RWPE2 (cell line): ENCODE measurements around the gene NID1.
"Not testable (repeated sequence)": the region's sequence is repeated elsewhere in the genome, so short reads cannot be mapped to it uniquely, and the experiment has no call there.

ENCODE experiments used
- ATAC-seq: fragments of 200-7000 bp; cut with Tn5 transposase; 3 replicates; pipeline ENCODE4 v1.9.1; 2021; ENCODE audit warnings: low read depth
- DNase-seq: peaks from one replicate; pipeline ENCODE4 v3.0.0-alpha.2; 2020; ENCODE audit warnings: low spot score
- H3K27ac ChIP-seq: fragments of 450-650 bp; 2 replicates; pipeline ENCODE4 v1.5.1; 2017; ENCODE audit warnings: mild to moderate bottlenecking; ENCODE audit not compliant: poor library complexity, severe bottlenecking
- H3K27me3 ChIP-seq: fragments of 250-450 bp; sonication (Bioruptor Pico); 2 replicates; pipeline ENCODE4 v1.5.1; 2021; ENCODE audit warnings: mild to moderate bottlenecking, moderate library complexity; ENCODE audit not compliant: insufficient read depth, poor library complexity, severe bottlenecking
- H3K36me3 ChIP-seq: fragments of 250-450 bp; sonication (Bioruptor Pico); 2 replicates; pipeline ENCODE4 v1.5.1; 2020; ENCODE audit warnings: low read depth, mild to moderate bottlenecking, moderate library complexity
- H3K4me1 ChIP-seq: fragments of 250-450 bp; sonication (Bioruptor Pico); 2 replicates; pipeline ENCODE4 v1.5.1; 2021; ENCODE audit warnings: mild to moderate bottlenecking, moderate library complexity; ENCODE audit not compliant: insufficient read depth, poor library complexity, severe bottlenecking
- H3K4me3 ChIP-seq: fragments of 250-450 bp; sonication (Bioruptor Pico); 2 replicates; pipeline ENCODE4 v1.5.1; 2021; ENCODE audit warnings: mild to moderate bottlenecking, moderate library complexity; ENCODE audit not compliant: severe bottlenecking
- H3K9me3 ChIP-seq: fragments of 250-450 bp; sonication (Bioruptor Pico); 2 replicates; pipeline ENCODE4 v1.5.1; 2021; ENCODE audit warnings: mild to moderate bottlenecking, moderate library complexity; ENCODE audit not compliant: severe bottlenecking
- CTCF ChIP-seq: fragments of 450-650 bp; IDR thresholded peaks from one replicate; pipeline ENCODE4 v1.5.1; 2017; ENCODE audit warnings: mild to moderate bottlenecking, moderate library complexity; ENCODE audit not compliant: poor library complexity, severe bottlenecking

NID1 gene

GRCh38 chr1:236078993-236079392 lies 14.1 kb upstream of the NID1 start:
- DNase-seq, result no peak
- no peak overlapping the region for H3K27ac ChIP-seq
- H3K4me3 ChIP-seq, result no peak overlapping the region
- no peak for ATAC-seq
- H3K27me3 ChIP-seq, result no peaks in the 10 kb centered on the region
- H3K36me3 ChIP-seq, result no peaks in the 10 kb centered on the region
- peaks cover 2% of the 10 kb centered on the region for H3K4me1 ChIP-seq
- H3K9me3 ChIP-seq, result no peaks in the 10 kb centered on the region
- TF ChIP-seq CTCF, result no peak

GRCh38 chr1:236078077-236078476 lies 13.2 kb upstream of the NID1 start:
- DNase-seq, H3K9me3 ChIP-seq, H3K27ac ChIP-seq, H3K36me3 ChIP-seq, H3K4me3 ChIP-seq, H3K27me3 ChIP-seq, ATAC-seq, H3K4me1 ChIP-seq: not testable (repeated sequence)

GRCh38 chr1:236075848-236076247 lies 11.0 kb upstream of the NID1 start:
- Histone ChIP-seq H3K27ac (no peak overlapping the region), H3K36me3 (no peaks in the 10 kb centered on the region), H3K4me3 (no peak overlapping the region), H3K9me3 (no peaks in the 10 kb centered on the region), H3K27me3 (no peaks in the 10 kb centered on the region), H3K4me1 (no peaks in the 10 kb centered on the region)
- no peak for ATAC-seq
- no peak for DNase-seq
- no peak for TF ChIP-seq CTCF

- DNase-seq (no peak), ATAC-seq (no peak)
- Histone ChIP-seq H3K27ac (no peak overlapping the region), H3K4me1 (no peaks in the 10 kb centered on the region), H3K27me3 (no peaks in the 10 kb centered on the region), H3K36me3 (no peaks in the 10 kb centered on the region), H3K9me3 (no peaks in the 10 kb centered on the region), H3K4me3 (no peak overlapping the region)
- TF ChIP-seq CTCF, result no peak
Observed at GRCh38 chr1:236073307-236073897, 8.5 kb upstream of the NID1 start.

GRCh38 chr1:236072001-236072400 lies 7.1 kb upstream of the NID1 start:
- H3K4me3 ChIP-seq, result no peak overlapping the region
- H3K9me3 ChIP-seq, result no peaks in the 10 kb centered on the region
- no peak for TF ChIP-seq CTCF
- H3K27ac ChIP-seq, result no peak overlapping the region
- no peaks in the 10 kb centered on the region for H3K36me3 ChIP-seq
- ATAC-seq (no peak), DNase-seq (no peak)
- H3K27me3 ChIP-seq, result no peaks in the 10 kb centered on the region
- no peaks in the 10 kb centered on the region for H3K4me1 ChIP-seq
